Stomach (tissue), 4 donors: ENCODE data around the gene SYCE3.

Experiments
- CTCF ChIP-seq, 7 experiments: fragments of 450-650 bp in 4 of 7; fragments of 200-600 bp in 3 of 7; sonication (generic) in 3 of 7; IDR thresholded peaks; one replicate each; pipeline ENCODE4 v1.5.1; 2016 to 2019; ENCODE audit warnings: antibody characterized with exemption in 7 of 7, control low read depth in 2 of 7, mild to moderate bottlenecking in 1 of 7
- EP300 ChIP-seq: sonication (generic); formaldehyde crosslinking; IDR thresholded peaks from one replicate; pipeline ENCODE4 v1.6.1; 2017; ENCODE audit warnings: antibody characterized with exemption
- POLR2AphosphoS5 ChIP-seq, 3 donors: sonication (generic); formaldehyde crosslinking; IDR thresholded peaks; one replicate each; pipeline ENCODE4 v1.6.1; 2016; ENCODE audit warnings: antibody characterized with exemption in 3 of 3

GRCh38 chr22:50513175-50513574 lies 49.5 kb downstream of the SYCE3 start:
- no peak for TF ChIP-seq CTCF (IDR thresholded peaks at IDR 0.05)
- no peak for TF ChIP-seq POLR2AphosphoS5 (IDR thresholded peaks at IDR 0.05)
- no peak for TF ChIP-seq EP300
